ENCODE results near the gene TMEM250.

DNA sequence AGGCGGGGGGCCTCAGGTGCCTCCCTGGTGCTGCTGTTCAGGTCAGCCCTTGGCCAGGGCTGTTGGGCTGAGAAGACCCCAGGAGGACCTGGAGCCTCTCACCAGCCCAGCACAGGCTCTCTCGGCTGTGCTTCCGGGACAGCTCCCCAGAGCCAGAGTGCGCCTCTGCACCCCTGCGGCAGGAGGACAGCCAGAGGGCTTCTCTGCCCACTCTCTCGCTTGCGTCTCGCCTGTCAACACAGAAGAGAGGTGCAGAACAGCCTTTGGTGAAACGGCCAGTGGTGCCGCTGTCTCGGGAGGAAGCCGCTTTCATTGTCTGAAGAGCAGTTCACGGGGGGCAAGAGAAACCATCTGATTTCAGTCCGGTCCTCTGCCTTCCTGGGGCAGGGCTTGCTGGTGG, 19.8 kb downstream of the TMEM250 start:
- no peak for TF ChIP-seq EZH2 (IDR thresholded peaks at IDR 0.05; ENCODE audit: insufficient read depth, low read length)
- TF ChIP-seq CTCF (IDR thresholded peaks at IDR 0.05; ENCODE audit: insufficient read depth, low read depth, low read length), result no peak

Measured in astrocyte (in vitro differentiated cells and primary cell).